Endodermal cell (in vitro differentiated cells): ENCODE results near the gene GTF2F1. TPM values are rescaled to one million over a fixed set of nuclear protein-coding genes. Genes with fewer than 3 reads are reported as not detected.
A peak's percentile ranks its signal among the peaks of the same experiment; 100 is the strongest.

Source experiments
- DNase-seq: peaks from one replicate; pipeline ENCODE4 v3.0.0-alpha.2; 2017
- H3K27ac ChIP-seq: 2 replicates; pipeline ENCODE4 v1.5.1; 2013; ENCODE audit warnings: mild to moderate bottlenecking, low read depth, low read length, moderate library complexity
- H3K27me3 ChIP-seq: 2 replicates; pipeline ENCODE4 v1.6.1; 2013; ENCODE audit warnings: mild to moderate bottlenecking, low read length, moderate library complexity; ENCODE audit not compliant: insufficient read depth, control insufficient read depth, poor library complexity, severe bottlenecking
- H3K36me3 ChIP-seq: 2 replicates; pipeline ENCODE4 v1.7.0; 2013; ENCODE audit warnings: mild to moderate bottlenecking, low read length, moderate library complexity; ENCODE audit not compliant: control insufficient read depth, insufficient read depth
- H3K4me1 ChIP-seq: one replicate; pipeline ENCODE4 v1.7.0; 2013; ENCODE audit warnings: low read length; ENCODE audit not compliant: control insufficient read depth, insufficient read depth
- H3K4me3 ChIP-seq: 2 replicates; pipeline ENCODE4 v1.5.1; 2013; ENCODE audit warnings: mild to moderate bottlenecking, low read length, moderate library complexity
- H3K9ac ChIP-seq: 2 replicates; pipeline ENCODE4 v1.6.1; 2013; ENCODE audit warnings: mild to moderate bottlenecking, low read length, moderate library complexity; ENCODE audit not compliant: poor library complexity, severe bottlenecking; ENCODE audit errors: extremely low read depth
- H3K9me3 ChIP-seq: 2 replicates; pipeline ENCODE4 v1.6.1; 2013; ENCODE audit warnings: mild to moderate bottlenecking, low read length, moderate library complexity; ENCODE audit not compliant: control insufficient read depth
- H3K27ac Mint-ChIP-seq: 2 replicates; pipeline ENCODE4 v1.8.0; 2020; ENCODE audit warnings: mixed read lengths
- H3K27me3 Mint-ChIP-seq: 2 replicates; pipeline ENCODE4 v1.8.0; 2021; ENCODE audit warnings: mild to moderate bottlenecking, mixed read lengths; ENCODE audit not compliant: insufficient read depth
- H3K36me3 Mint-ChIP-seq: 2 replicates; pipeline ENCODE4 v1.8.0; 2020; ENCODE audit warnings: low read depth, mixed read lengths
- H3K4me1 Mint-ChIP-seq: 2 replicates; pipeline ENCODE4 v1.8.0; 2020; ENCODE audit warnings: mixed read lengths
- H3K4me3 Mint-ChIP-seq: 2 replicates; pipeline ENCODE4 v1.8.0; 2020; ENCODE audit warnings: mild to moderate bottlenecking, moderate library complexity, mixed read lengths
- H3K9me3 Mint-ChIP-seq: 2 replicates; pipeline ENCODE4 v1.8.0; 2020; ENCODE audit warnings: mild to moderate bottlenecking, mixed read lengths
- WGBS, 2 experiments: methylation state at CpG; one replicate each; pipeline versions ENCODE4 v1.1.5 to v1.1.7; 2013; ENCODE audit warnings: missing lambda C conversion rate in 2 of 2, mixed read lengths in 1 of 2; ENCODE audit not compliant: insufficient coverage in 1 of 2, insufficient read length in 1 of 2; 5-methylcytosine and 5-hydroxymethylcytosine counted together
- total RNA-seq, 2 donors: library from RNA; stranded (reverse); fragmentation: NEBNext Ultra II Directional in 1 of 2; extraction: Animal tissue kit (Norgen Biotek cat#: 25700) in 1 of 2; gene quantifications; 2 replicates in 1 of 2; 3 replicates in 1 of 2; pipeline ENCODE4 v1.2.1, GENCODE V29; 2021
- TF ChIP-seq, protein P1 (sequence below): fragments of 200-600 bp; sonication (generic); conservative IDR thresholded peaks from 2 replicates; pipeline ENCODE4 v1.5.0; 2021; ENCODE audit warnings: antibody characterized with exemption, mild to moderate bottlenecking

GTF2F1 gene
- total RNA-seq, 2 donors from 2014 or later = 59.2 to 66.4 TPM

DNA sequence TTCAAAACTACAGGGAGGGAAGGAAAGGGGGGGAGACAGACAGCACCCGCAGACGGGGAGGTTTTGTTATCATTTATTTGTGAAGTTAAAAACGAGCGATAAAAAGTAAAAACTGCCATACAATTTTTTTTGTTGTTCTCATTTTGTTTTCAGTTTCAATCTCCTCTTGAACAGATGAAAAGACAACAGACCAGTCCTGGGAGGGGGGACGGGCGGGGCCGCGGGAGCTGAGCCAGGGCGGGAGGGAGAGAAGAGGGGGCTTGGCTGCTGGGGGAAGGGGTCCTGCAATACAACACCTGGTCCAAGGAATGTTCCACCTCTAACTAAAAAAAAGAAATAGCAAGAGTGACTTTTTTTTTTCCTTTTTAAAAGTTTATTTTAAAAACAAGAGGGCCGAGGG, 20.3 kb upstream of the GTF2F1 start:
- no peak overlapping the region for H3K4me3 Mint-ChIP-seq
- Histone ChIP-seq H3K4me3 (no peak overlapping the region), H3K27ac (no peak overlapping the region), H3K36me3 (peaks cover 56% of the 10 kb centered on the region), H3K27me3 (no peaks in the 10 kb centered on the region), H3K9ac (no peak overlapping the region), H3K4me1 (no peaks in the 10 kb centered on the region), H3K9me3 (no peaks in the 10 kb centered on the region)
- TF ChIP-seq, protein P1, sequence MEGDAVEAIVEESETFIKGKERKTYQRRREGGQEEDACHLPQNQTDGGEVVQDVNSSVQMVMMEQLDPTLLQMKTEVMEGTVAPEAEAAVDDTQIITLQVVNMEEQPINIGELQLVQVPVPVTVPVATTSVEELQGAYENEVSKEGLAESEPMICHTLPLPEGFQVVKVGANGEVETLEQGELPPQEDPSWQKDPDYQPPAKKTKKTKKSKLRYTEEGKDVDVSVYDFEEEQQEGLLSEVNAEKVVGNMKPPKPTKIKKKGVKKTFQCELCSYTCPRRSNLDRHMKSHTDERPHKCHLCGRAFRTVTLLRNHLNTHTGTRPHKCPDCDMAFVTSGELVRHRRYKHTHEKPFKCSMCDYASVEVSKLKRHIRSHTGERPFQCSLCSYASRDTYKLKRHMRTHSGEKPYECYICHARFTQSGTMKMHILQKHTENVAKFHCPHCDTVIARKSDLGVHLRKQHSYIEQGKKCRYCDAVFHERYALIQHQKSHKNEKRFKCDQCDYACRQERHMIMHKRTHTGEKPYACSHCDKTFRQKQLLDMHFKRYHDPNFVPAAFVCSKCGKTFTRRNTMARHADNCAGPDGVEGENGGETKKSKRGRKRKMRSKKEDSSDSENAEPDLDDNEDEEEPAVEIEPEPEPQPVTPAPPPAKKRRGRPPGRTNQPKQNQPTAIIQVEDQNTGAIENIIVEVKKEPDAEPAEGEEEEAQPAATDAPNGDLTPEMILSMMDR = no peak
- no peaks in the 10 kb centered on the region for H3K27me3 Mint-ChIP-seq
- H3K9me3 Mint-ChIP-seq = no peaks in the 10 kb centered on the region
- no peaks in the 10 kb centered on the region for H3K4me1 Mint-ChIP-seq
- peaks cover 40% of the 10 kb centered on the region for H3K36me3 Mint-ChIP-seq
- WGBS, 2 experiments = 80 to 96% methylated on average over 2 to 9 of the region's 10 CpGs
- no peak for DNase-seq
- no peak overlapping the region for H3K27ac Mint-ChIP-seq

GRCh38 chr19:6412447-6413091, 19.6 kb upstream of the GTF2F1 start:
- Mint-ChIP-seq H3K27me3 (no peaks in the 10 kb centered on the region), H3K4me1 (no peaks in the 10 kb centered on the region), H3K36me3 (peaks cover 35% of the 10 kb centered on the region), H3K27ac (peak overlapping the region; percentile 68), H3K9me3 (no peaks in the 10 kb centered on the region), H3K4me3 (no peak overlapping the region)
- Histone ChIP-seq H3K36me3 (peaks cover 49% of the 10 kb centered on the region), H3K9ac (no peak overlapping the region), H3K4me3 (no peak overlapping the region), H3K27ac (no peak overlapping the region), H3K27me3 (no peaks in the 10 kb centered on the region), H3K9me3 (no peaks in the 10 kb centered on the region), H3K4me1 (no peaks in the 10 kb centered on the region)
- TF ChIP-seq, protein P1 = peak; percentile 95
- peak; percentile 94 for DNase-seq
- WGBS, 2 experiments = 70 to 84% methylated on average over 5 to 14 of the region's 15 CpGs

- Mint-ChIP-seq H3K4me3 (no peak overlapping the region), H3K27ac (no peak overlapping the region), H3K9me3 (no peaks in the 10 kb centered on the region), H3K4me1 (no peaks in the 10 kb centered on the region), H3K27me3 (no peaks in the 10 kb centered on the region), H3K36me3 (peaks cover 30% of the 10 kb centered on the region)
- Histone ChIP-seq H3K4me3 (no peak overlapping the region), H3K9me3 (no peaks in the 10 kb centered on the region), H3K27ac (peak overlapping the region; percentile 2), H3K36me3 (peaks cover 44% of the 10 kb centered on the region), H3K4me1 (no peaks in the 10 kb centered on the region), H3K27me3 (no peaks in the 10 kb centered on the region), H3K9ac (no peak overlapping the region)
- TF ChIP-seq, protein P1 = no peak
- 89 to 95% methylated on average over 9 to 12 of the region's 12 CpGs for WGBS, 2 experiments
- no peak for DNase-seq
These were observed 19.1 kb upstream of the GTF2F1 start for GRCh38 chr19:6412061-6412446.
